ENCODE measurements around the gene CCL13. TPM values are rescaled to one million over a fixed set of nuclear protein-coding genes. Genes with fewer than 3 reads are reported as not detected.
A peak's percentile ranks its signal among the peaks of the same experiment; 100 is the strongest.

Gene CCL13
- total RNA-seq, 2 experiments from 2014 or later: not detected

GRCh38 chr17:34367486-34368195, 11.4 kb downstream of the CCL13 start:
- POLR2A ChIA-PET: interaction anchor here (1.1 kb wide), 1 partner anchor 14 kb away, joined by 3 read pairs; no protein-coding TSS in a partner anchor
- no peaks in the 10 kb centered on the region for H3K9me3 Mint-ChIP-seq
- H3K27ac Mint-ChIP-seq: no peak overlapping the region
- DNase-seq (no peak), ATAC-seq (ENCODE audit: low read depth) (no peak)
- H3K4me3 Mint-ChIP-seq: no peak overlapping the region
- H3K27me3 Mint-ChIP-seq: peaks cover 14% of the 10 kb centered on the region
- H3K4me1 Mint-ChIP-seq: peaks cover 34% of the 10 kb centered on the region
- no peaks in the 10 kb centered on the region for H3K36me3 Mint-ChIP-seq

- ATAC-seq (ENCODE audit: low read depth) (no peak), DNase-seq (no peak)
- no peaks in the 10 kb centered on the region for H3K36me3 Mint-ChIP-seq
- no peak overlapping the region for H3K27ac Mint-ChIP-seq
- POLR2A ChIA-PET: interaction anchor here (1.1 kb wide), 1 partner anchor 14 kb away, joined by 3 read pairs; no protein-coding TSS in a partner anchor
- H3K9me3 Mint-ChIP-seq: no peaks in the 10 kb centered on the region
- H3K4me3 Mint-ChIP-seq: no peak overlapping the region
- H3K27me3 Mint-ChIP-seq: peaks cover 14% of the 10 kb centered on the region
- H3K4me1 Mint-ChIP-seq: peaks cover 31% of the 10 kb centered on the region
Observed at GRCh38 chr17:34368196-34368945, 12.1 kb downstream of the CCL13 start.

GRCh38 chr17:34368946-34369500, 12.7 kb downstream of the CCL13 start:
- no peak for DNase-seq
- no peaks in the 10 kb centered on the region for H3K9me3 Mint-ChIP-seq
- no peaks in the 10 kb centered on the region for H3K36me3 Mint-ChIP-seq
- peaks cover 12% of the 10 kb centered on the region for H3K27me3 Mint-ChIP-seq
- no peak for ATAC-seq (ENCODE audit: low read depth)
- H3K27ac Mint-ChIP-seq: no peak overlapping the region
- H3K4me1 Mint-ChIP-seq: peaks cover 31% of the 10 kb centered on the region
- no peak overlapping the region for H3K4me3 Mint-ChIP-seq
- POLR2A ChIA-PET: interaction anchor here (1.1 kb wide), 1 partner anchor 13 kb away, joined by 3 read pairs; no protein-coding TSS in a partner anchor

GRCh38 chr17:34369571-34369970, 13.3 kb downstream of the CCL13 start:
- H3K27me3 Mint-ChIP-seq: peaks cover 8% of the 10 kb centered on the region
- peaks cover 29% of the 10 kb centered on the region for H3K4me1 Mint-ChIP-seq
- no peaks in the 10 kb centered on the region for H3K36me3 Mint-ChIP-seq
- H3K4me3 Mint-ChIP-seq: no peak overlapping the region
- POLR2A ChIA-PET: no interaction called here
- H3K27ac Mint-ChIP-seq: no peak overlapping the region
- no peaks in the 10 kb centered on the region for H3K9me3 Mint-ChIP-seq
- no peak for ATAC-seq (ENCODE audit: low read depth)
- no peak for DNase-seq

- POLR2A ChIA-PET: no interaction called here
- peaks cover 8% of the 10 kb centered on the region for H3K27me3 Mint-ChIP-seq
- no peak overlapping the region for H3K27ac Mint-ChIP-seq
- no peaks in the 10 kb centered on the region for H3K9me3 Mint-ChIP-seq
- peaks cover 21% of the 10 kb centered on the region for H3K4me1 Mint-ChIP-seq
- no peaks in the 10 kb centered on the region for H3K36me3 Mint-ChIP-seq
- ATAC-seq (ENCODE audit: low read depth) (no peak), DNase-seq (no peak)
- H3K4me3 Mint-ChIP-seq: no peak overlapping the region
Observed at GRCh38 chr17:34370376-34370996, 14.2 kb downstream of the CCL13 start.

GRCh38 chr17:34370997-34371395, 14.7 kb downstream of the CCL13 start:
- no peaks in the 10 kb centered on the region for H3K9me3 Mint-ChIP-seq

GRCh38 chr17:34371405-34372100, 15.3 kb downstream of the CCL13 start:
- H3K4me3 Mint-ChIP-seq: no peak overlapping the region
- H3K27ac Mint-ChIP-seq: no peak overlapping the region
- no peak for ATAC-seq (ENCODE audit: low read depth)
- peaks cover 4% of the 10 kb centered on the region for H3K27me3 Mint-ChIP-seq
- H3K9me3 Mint-ChIP-seq: no peaks in the 10 kb centered on the region
- H3K36me3 Mint-ChIP-seq: no peaks in the 10 kb centered on the region
- no peak for DNase-seq
- POLR2A ChIA-PET: no interaction called here
- H3K4me1 Mint-ChIP-seq: peaks cover 14% of the 10 kb centered on the region

More at GRCh38 chr17:34370997-34371395, 14.7 kb downstream of the CCL13 start:
- no peak for DNase-seq
- no peak for ATAC-seq (ENCODE audit: low read depth)
- Mint-ChIP-seq H3K4me3 (no peak overlapping the region), H3K4me1 (peaks cover 17% of the 10 kb centered on the region), H3K27ac (no peak overlapping the region), H3K36me3 (no peaks in the 10 kb centered on the region), H3K27me3 (peaks cover 8% of the 10 kb centered on the region)
- POLR2A ChIA-PET: no interaction called here

- H3K27ac Mint-ChIP-seq: no peak overlapping the region
- H3K36me3 Mint-ChIP-seq: no peaks in the 10 kb centered on the region
- no peak overlapping the region for H3K4me3 Mint-ChIP-seq
- H3K4me1 Mint-ChIP-seq: peaks cover 31% of the 10 kb centered on the region
- POLR2A ChIA-PET: no interaction called here
- H3K27me3 Mint-ChIP-seq: peaks cover 5% of the 10 kb centered on the region
- ATAC-seq (ENCODE audit: low read depth): no peak
- DNase-seq: no peak
- H3K9me3 Mint-ChIP-seq: no peaks in the 10 kb centered on the region
Observed at GRCh38 chr17:34374457-34374856, 18.2 kb downstream of the CCL13 start.

GRCh38 chr17:34375426-34375997, 19.2 kb downstream of the CCL13 start:
- peaks cover 31% of the 10 kb centered on the region for H3K4me1 Mint-ChIP-seq
- H3K27me3 Mint-ChIP-seq: peaks cover 6% of the 10 kb centered on the region
- ATAC-seq (ENCODE audit: low read depth) (no peak), DNase-seq (no peak)
- H3K9me3 Mint-ChIP-seq: no peaks in the 10 kb centered on the region
- H3K36me3 Mint-ChIP-seq: no peaks in the 10 kb centered on the region
- H3K27ac Mint-ChIP-seq: no peak overlapping the region
- no peak overlapping the region for H3K4me3 Mint-ChIP-seq
- POLR2A ChIA-PET: no interaction called here

- no peak for DNase-seq
- Mint-ChIP-seq H3K27me3 (peaks cover 12% of the 10 kb centered on the region), H3K27ac (no peak overlapping the region), H3K36me3 (no peaks in the 10 kb centered on the region), H3K9me3 (no peaks in the 10 kb centered on the region), H3K4me1 (peaks cover 25% of the 10 kb centered on the region), H3K4me3 (no peak overlapping the region)
- ATAC-seq (ENCODE audit: low read depth): no peak
- POLR2A ChIA-PET: no interaction called here
Observed at GRCh38 chr17:34377078-34377823, 21.0 kb downstream of the CCL13 start.

GRCh38 chr17:34378664-34379101, 22.4 kb downstream of the CCL13 start:
- peaks cover 32% of the 10 kb centered on the region for H3K4me1 Mint-ChIP-seq
- POLR2A ChIA-PET: no interaction called here
- H3K27ac Mint-ChIP-seq: peak overlapping the region; percentile 42
- peak overlapping the region; percentile 66 for H3K4me3 Mint-ChIP-seq
- H3K27me3 Mint-ChIP-seq: peaks cover 13% of the 10 kb centered on the region
- no peaks in the 10 kb centered on the region for H3K9me3 Mint-ChIP-seq
- H3K36me3 Mint-ChIP-seq: no peaks in the 10 kb centered on the region
- peak; percentile 73 for ATAC-seq (ENCODE audit: low read depth)
- DNase-seq: no peak

GRCh38 chr17:34379868-34380267, 23.6 kb downstream of the CCL13 start:
- Mint-ChIP-seq H3K9me3 (no peaks in the 10 kb centered on the region), H3K36me3 (no peaks in the 10 kb centered on the region), H3K27me3 (peaks cover 15% of the 10 kb centered on the region), H3K4me3 (no peak overlapping the region), H3K27ac (no peak overlapping the region), H3K4me1 (peaks cover 32% of the 10 kb centered on the region)
- no peak for DNase-seq
- no peak for ATAC-seq (ENCODE audit: low read depth)
- POLR2A ChIA-PET: no interaction called here
